Sigmoid colon (tissue), 4 donors: ENCODE data around the gene AHNAK.

Experiments used
- EP300 ChIP-seq, 4 donors: sonication (generic); formaldehyde crosslinking; IDR thresholded peaks; one replicate each; pipeline ENCODE4 v1.6.1; 2017; ENCODE audit warnings: antibody characterized with exemption in 4 of 4
- POLR2A ChIP-seq, 2 donors: fragments of 450-650 bp; IDR thresholded peaks; one replicate each; pipeline ENCODE4 v1.6.1; 2016; ENCODE audit warnings: antibody characterized with exemption in 2 of 2, mild to moderate bottlenecking in 2 of 2, moderate library complexity in 2 of 2
- POLR2AphosphoS5 ChIP-seq, 4 donors: sonication (generic); formaldehyde crosslinking; IDR thresholded peaks; one replicate each; pipeline ENCODE4 v1.6.1; 2017; ENCODE audit warnings: antibody characterized with exemption in 4 of 4
- TF ChIP-seq, protein P1 (sequence below), 4 experiments: fragments of 450-650 bp in 3 of 4; fragments of 200-600 bp in 1 of 4; IDR thresholded peaks; one replicate each; pipeline ENCODE4 v1.5.1; 2016 to 2019; ENCODE audit warnings: antibody characterized with exemption in 4 of 4, mild to moderate bottlenecking in 3 of 4, moderate library complexity in 2 of 4

- TF ChIP-seq, protein P1, sequence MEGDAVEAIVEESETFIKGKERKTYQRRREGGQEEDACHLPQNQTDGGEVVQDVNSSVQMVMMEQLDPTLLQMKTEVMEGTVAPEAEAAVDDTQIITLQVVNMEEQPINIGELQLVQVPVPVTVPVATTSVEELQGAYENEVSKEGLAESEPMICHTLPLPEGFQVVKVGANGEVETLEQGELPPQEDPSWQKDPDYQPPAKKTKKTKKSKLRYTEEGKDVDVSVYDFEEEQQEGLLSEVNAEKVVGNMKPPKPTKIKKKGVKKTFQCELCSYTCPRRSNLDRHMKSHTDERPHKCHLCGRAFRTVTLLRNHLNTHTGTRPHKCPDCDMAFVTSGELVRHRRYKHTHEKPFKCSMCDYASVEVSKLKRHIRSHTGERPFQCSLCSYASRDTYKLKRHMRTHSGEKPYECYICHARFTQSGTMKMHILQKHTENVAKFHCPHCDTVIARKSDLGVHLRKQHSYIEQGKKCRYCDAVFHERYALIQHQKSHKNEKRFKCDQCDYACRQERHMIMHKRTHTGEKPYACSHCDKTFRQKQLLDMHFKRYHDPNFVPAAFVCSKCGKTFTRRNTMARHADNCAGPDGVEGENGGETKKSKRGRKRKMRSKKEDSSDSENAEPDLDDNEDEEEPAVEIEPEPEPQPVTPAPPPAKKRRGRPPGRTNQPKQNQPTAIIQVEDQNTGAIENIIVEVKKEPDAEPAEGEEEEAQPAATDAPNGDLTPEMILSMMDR (IDR thresholded peaks at IDR 0.05): no peak
- peak; percentile 71 to 91 (median 86) for TF ChIP-seq POLR2AphosphoS5 (IDR thresholded peaks at IDR 0.05)
- no peak for TF ChIP-seq POLR2A (IDR thresholded peaks at IDR 0.05)
- TF ChIP-seq EP300 (IDR thresholded peaks at IDR 0.05): peak in 2 of 4 donors; percentile 61
Measured at GRCh38 chr11:62400760-62401159, 145.8 kb downstream of the AHNAK start.
